ENCODE measurements around the gene PCSK5. TPM values are rescaled to one million over a fixed set of nuclear protein-coding genes. Genes with fewer than 3 reads are reported as not detected.
A peak's percentile ranks its signal among the peaks of the same experiment; 100 is the strongest.

The PCSK5 gene
- polyA plus RNA-seq, 3 donors: 12.9 to 14.1 (median 14.0) TPM

- DNase-seq (ENCODE audit: low read depth in 3 of 3, low spot score in 2 of 3): peak in 2 of 3 donors; percentile 24 to 32
Measured at GRCh38 chr9:76166526-76166925, 276.1 kb downstream of the PCSK5 start.

GRCh38 chr9:76176171-76176570, 285.7 kb downstream of the PCSK5 start:
- no peak for DNase-seq (ENCODE audit: low read depth in 3 of 3, low spot score in 2 of 3)

DNA sequence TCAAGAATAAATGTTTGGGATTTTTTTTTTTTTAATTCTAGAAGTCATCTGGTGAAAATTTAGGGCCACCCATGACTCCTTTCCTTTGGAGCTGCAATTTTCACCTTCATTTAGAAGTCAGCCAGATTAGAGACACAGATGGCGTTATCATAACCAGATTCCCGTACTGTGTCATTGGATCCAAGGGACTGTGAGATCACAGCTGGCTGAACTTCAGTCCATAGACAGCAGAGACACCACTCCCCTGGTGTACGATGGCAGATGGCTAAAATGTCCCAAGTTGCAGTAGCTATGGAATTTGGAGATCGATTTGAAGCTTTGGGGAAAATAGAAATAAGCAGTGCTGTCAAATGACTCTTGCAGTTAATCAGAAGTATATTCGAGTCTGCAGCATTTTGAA, 287.5 kb downstream of the PCSK5 start:
- no peak for DNase-seq (ENCODE audit: low read depth in 3 of 3, low spot score in 2 of 3)

GRCh38 chr9:76180541-76180940, 290.1 kb downstream of the PCSK5 start:
- no peak for DNase-seq (ENCODE audit: low read depth in 3 of 3, low spot score in 2 of 3)

GRCh38 chr9:76181020-76181641, 290.7 kb downstream of the PCSK5 start:
- DNase-seq (ENCODE audit: low read depth in 3 of 3, low spot score in 2 of 3): no peak

- no peak for DNase-seq (ENCODE audit: low read depth in 3 of 3, low spot score in 2 of 3)
Measured at GRCh38 chr9:76181781-76182180, 291.3 kb downstream of the PCSK5 start.

- no peak for DNase-seq (ENCODE audit: low read depth in 3 of 3, low spot score in 2 of 3)
Measured at GRCh38 chr9:76185432-76185831, 295.0 kb downstream of the PCSK5 start.

- DNase-seq (ENCODE audit: low read depth in 3 of 3, low spot score in 2 of 3): no peak
Measured at GRCh38 chr9:76188286-76188685, 297.8 kb downstream of the PCSK5 start.

DNA sequence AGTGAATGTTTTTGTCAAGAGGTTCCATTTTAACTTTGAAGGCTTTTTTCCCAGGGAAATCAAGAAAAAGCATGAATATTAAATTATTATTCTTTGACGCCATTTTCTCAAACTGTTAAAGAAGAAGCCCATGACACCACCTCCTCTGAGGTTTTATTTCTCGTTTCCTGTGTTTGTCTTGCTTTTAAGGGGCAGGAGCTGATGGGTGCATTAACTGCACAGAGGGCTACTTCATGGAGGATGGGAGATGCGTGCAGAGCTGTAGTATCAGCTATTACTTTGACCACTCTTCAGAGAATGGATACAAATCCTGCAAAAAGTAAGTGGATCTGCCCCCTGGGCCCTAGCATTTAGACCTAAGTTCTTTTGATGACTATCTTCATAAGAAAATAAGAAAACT, 298.4 kb downstream of the PCSK5 start:
- DNase-seq (ENCODE audit: low read depth in 3 of 3, low spot score in 2 of 3): no peak

DNA sequence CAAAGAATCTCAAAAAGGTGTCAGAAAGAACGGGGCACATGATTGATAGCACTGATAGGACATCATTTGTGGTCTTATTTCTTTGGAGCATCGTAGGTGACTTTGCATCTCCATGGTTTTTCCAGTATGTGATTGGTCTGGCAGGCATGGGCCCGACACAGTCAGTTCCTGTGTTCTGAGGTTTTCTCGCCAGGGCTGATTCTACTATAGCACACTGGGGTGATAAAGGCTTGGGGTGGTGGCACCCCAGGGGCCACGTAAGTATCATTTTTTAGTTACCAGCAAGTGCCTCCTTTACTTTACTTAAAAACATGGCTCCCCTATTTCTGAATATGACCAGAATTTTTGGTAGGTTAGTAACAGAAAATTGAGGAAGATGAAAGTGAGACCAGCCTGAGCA, 301.0 kb downstream of the PCSK5 start:
- DNase-seq (ENCODE audit: low read depth in 3 of 3, low spot score in 2 of 3): no peak

- no peak for DNase-seq (ENCODE audit: low read depth in 3 of 3, low spot score in 2 of 3)
Measured at GRCh38 chr9:76192013-76192412, 301.5 kb downstream of the PCSK5 start.

DNA sequence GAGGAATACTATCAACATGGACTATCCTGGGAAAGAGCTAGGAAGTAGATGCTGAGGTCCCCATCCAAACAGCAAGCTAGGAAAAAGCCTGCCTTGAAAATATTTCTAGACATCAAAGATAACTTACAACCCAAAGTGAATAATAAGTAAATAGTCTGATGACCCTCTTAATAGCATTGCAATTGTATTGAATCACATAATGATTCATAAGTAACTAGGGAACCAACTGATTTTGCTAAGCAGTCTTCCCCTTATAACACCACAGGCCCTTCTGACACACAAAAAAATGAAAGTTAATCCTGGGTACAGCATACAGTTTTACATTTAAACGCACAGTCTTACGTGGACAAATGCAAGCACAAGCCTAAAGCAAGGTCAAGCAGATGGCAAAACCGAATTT, 304.4 kb downstream of the PCSK5 start:
- no peak for DNase-seq (ENCODE audit: low read depth in 3 of 3, low spot score in 2 of 3)

GRCh38 chr9:76198336-76198735, 307.9 kb downstream of the PCSK5 start:
- no peak for DNase-seq (ENCODE audit: low read depth in 3 of 3, low spot score in 2 of 3)

GRCh38 chr9:76200315-76200714, 309.8 kb downstream of the PCSK5 start:
- DNase-seq (ENCODE audit: low read depth in 3 of 3, low spot score in 2 of 3): no peak

GRCh38 chr9:76200745-76201144, 310.3 kb downstream of the PCSK5 start:
- DNase-seq (ENCODE audit: low read depth in 3 of 3, low spot score in 2 of 3): no peak

GRCh38 chr9:76203373-76203772, 312.9 kb downstream of the PCSK5 start:
- no peak for DNase-seq (ENCODE audit: low read depth in 3 of 3, low spot score in 2 of 3)

DNA sequence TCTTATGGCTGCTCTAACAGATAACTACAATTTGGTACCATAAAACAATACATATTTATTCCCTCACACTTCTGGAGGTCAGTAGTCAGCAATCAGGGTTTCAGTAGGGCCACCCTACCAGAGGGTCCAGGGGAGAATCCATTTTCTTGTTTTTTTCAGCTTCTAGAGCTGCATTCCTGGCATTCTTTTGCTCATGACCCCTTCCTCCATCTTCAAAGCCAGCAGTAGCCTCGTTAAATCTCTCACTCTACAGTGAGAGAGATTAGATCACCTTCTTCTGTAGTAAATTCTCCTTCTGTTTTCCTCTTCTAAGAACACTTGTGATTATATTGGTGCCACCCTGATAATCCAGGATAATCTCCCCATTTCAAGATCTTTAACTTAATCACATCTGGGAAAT, 316.3 kb downstream of the PCSK5 start:
- no peak for DNase-seq (ENCODE audit: low read depth in 3 of 3, low spot score in 2 of 3)

DNA sequence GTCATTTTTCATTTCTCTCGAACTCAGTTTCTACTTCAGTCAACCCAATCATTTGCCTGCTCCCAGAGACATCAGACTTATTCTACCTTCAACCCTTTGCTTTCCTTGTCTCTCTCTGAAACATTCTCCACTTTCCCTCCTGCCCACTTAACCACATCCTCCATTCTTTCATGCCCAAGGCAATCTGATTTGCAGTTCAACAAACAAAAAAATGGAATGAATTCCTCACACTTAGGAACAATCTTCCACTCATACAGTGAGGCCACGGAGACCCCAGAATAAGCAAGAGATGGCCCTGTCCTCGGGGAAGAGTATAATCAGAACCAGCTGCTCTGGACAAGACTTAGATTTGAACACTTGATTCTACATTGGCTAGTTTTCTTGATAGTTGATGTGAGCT, 323.3 kb downstream of the PCSK5 start:
- no peak for DNase-seq (ENCODE audit: low read depth in 3 of 3, low spot score in 2 of 3)

DNA sequence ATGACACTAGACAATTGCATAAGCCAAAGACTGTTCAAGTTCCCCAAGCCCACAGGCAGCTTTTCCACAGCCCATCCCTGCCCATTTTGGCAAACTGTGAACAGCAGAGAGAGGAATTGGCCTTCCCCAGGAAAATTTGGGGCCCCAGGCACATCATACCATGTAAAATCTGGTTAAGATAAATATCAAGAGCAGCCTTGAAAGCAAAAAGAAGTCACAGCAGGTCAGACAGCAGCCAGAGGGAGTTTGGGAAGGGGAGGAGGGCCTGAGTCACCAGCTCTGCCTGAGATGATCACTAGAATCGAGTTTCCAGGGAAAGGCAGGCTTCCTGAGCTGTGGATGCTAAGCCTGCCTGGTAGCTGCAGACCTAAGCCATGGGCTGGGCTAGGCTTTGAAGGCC, 324.6 kb downstream of the PCSK5 start:
- DNase-seq (ENCODE audit: low read depth in 3 of 3, low spot score in 2 of 3): no peak

- no peak for DNase-seq (ENCODE audit: low read depth in 3 of 3, low spot score in 2 of 3)
Measured at GRCh38 chr9:76216161-76216649, 325.7 kb downstream of the PCSK5 start.

- no peak for DNase-seq (ENCODE audit: low read depth in 3 of 3, low spot score in 2 of 3)
Measured at GRCh38 chr9:76218117-76218885, 327.8 kb downstream of the PCSK5 start.

DNA sequence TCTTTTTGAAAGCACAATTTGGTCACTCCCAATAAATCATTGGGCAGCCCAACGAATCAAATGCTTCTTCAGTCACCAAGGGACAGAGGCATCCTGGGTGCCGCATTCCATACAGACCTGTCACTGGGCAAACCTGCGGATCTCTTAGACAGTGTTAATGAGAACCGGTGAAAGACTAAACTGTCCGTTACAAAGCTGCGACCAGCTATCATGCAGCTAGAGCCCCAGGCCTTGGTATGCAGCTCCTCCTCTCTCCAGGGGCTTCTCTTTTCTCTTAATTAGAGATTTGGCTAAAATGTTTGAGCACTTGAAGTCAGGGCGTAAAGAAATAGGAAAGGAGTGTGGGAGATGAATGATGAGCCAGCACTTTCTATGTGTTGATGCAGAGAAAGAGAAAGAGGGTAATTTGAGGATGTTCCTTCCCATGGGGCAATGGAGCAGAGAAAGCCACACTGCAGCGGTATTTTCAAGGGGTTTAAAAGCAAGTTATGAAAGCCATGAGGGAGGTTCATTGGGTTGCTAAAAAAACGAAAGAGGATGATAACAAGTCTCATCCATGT, 328.5 kb downstream of the PCSK5 start:
- DNase-seq (ENCODE audit: low read depth in 3 of 3, low spot score in 2 of 3): peak in 2 of 3 donors; percentile 8 to 10

All from right renal cortex interstitium (tissue), 3 donors.